ENCODE data around the gene DISP3.

GRCh38 chr1:11528611-11529261 lies 49.8 kb downstream of the DISP3 start:
- no peak for TF ChIP-seq ZNF274 (IDR thresholded peaks at IDR 0.05; ENCODE audit: low read depth, low read length)
- no peak for TF ChIP-seq YY1 (IDR thresholded peaks at IDR 0.05; ENCODE audit: insufficient read depth, insufficient read length)
- TF ChIP-seq SUZ12 (IDR thresholded peaks at IDR 0.05; ENCODE audit: extremely low read depth, insufficient read depth, insufficient read length), result no peak

All from NT2/D1 (cell line).